AML-193 (cell line): ENCODE measurements around the gene ACAA2.

Experiments
- DNase-seq, 2 experiments: peaks; one replicate each; lab custom pipeline; 2025; lab: John Stamatoyannopoulos, UW

ACAA2 gene

DNA sequence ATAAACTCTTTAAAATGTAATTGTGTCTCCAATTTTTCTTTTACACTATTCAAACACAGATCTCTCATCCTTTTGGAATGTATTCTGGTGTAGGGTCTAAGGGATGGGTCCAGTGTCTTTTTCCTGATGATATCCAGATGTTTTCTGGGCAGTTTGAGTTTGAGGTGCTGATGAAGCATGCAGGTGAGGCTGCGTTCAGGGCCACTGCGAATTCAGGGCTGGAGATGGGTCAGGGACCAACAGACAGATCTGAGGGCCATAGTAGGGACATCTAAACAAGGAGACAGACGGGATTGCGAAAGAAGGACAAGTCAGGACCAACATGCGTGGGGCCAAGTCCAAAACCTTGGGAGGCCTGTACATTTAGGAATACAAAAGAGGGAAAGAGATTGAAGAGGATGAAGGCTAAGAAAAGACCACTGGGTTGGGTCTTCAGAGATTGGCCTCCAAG, 70.2 kb downstream of the ACAA2 start:
- DNase-seq: no peak

DNA sequence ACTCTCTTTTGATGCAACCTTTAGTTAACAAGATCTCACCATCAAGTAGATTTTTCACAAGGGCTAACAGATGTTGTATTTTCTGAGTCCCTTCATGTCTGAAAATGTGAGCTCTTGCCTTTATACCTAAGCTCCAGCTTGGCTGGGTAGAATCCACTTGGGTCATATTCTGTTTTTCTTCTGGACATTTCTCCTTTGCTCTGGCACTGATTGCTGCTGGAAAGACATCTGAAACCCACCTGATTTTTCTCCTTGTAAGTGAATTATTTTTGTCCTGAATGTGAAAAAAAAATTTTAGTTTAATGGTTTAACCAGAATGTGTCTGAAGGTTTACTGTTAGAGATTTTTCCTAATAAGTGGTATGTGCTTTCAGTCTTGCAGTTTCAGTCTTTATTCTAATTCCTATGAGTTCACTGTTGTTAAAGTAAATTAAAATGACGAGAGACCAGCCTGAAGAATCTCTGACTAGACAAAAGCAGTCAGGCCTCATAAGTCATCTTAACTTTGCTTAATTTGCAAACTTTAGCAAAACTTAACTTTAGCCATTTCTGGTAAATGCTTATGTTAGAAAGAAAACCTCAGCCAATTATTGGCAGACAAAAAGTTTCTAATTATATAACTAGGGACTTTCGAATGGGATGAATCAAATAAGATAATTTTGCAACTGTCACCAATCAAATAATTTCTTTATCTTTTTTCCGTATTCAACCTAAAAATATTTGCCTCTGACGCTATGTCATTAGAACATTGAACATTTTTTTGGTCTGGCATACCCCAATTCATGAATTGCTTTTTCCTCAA, 70.8 kb downstream of the ACAA2 start:
- no peak for DNase-seq

- DNase-seq: no peak
Measured at GRCh38 chr18:49739275-49739674, 74.1 kb downstream of the ACAA2 start.

GRCh38 chr18:49738721-49739120, 74.6 kb downstream of the ACAA2 start:
- DNase-seq: no peak

DNA sequence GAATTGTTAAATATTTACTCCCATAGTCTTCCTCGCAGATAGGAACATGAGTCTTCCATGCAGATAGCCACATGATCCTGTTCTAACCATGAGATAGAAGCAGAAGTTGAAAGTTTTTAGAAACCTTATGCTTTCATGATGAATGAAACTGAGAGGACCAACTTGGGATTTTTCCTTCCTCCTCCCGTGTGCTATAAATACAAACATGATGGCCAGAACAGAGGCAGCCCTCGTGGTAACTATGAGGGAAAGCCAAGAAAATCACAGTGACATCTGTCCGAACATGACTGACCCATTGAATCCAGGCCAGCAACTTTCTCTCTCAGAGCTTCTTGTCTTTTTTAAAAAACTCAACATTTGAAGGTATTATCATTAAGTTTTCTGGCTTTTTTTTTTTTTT, 78.5 kb downstream of the ACAA2 start:
- DNase-seq: no peak

GRCh38 chr18:49733896-49734585, 79.3 kb downstream of the ACAA2 start:
- DNase-seq: no peak

- DNase-seq: no peak
Measured at GRCh38 chr18:49733321-49733720, 80.0 kb downstream of the ACAA2 start.
